SU-DHL-6 (cell line): ENCODE measurements around the gene TENT4A.

Experiments
- H2AFZ ChIP-seq: fragments of 200-600 bp; sonication (generic); 2 replicates; pipeline ENCODE4 v1.6.1; 2014; ENCODE audit warnings: low read depth, mild to moderate bottlenecking, moderate library complexity, mixed read lengths, antibody characterized with exemption, low read length; ENCODE audit not compliant: severe bottlenecking
- H3F3A ChIP-seq: fragments of 200-600 bp; shearing (Covaris generic); 2 replicates; pipeline ENCODE4 v1.6.0; 2016; ENCODE audit warnings: antibody characterized with exemption, mild to moderate bottlenecking; ENCODE audit not compliant: insufficient read depth
- H3K27ac ChIP-seq: fragments of 200-600 bp; sonication (generic); 2 replicates; pipeline ENCODE4 v1.5.1; 2016; ENCODE audit warnings: low read depth, mild to moderate bottlenecking, low read length, moderate library complexity, mixed read lengths
- H3K27me3 ChIP-seq: fragments of 200-600 bp; sonication (generic), shearing (Covaris generic); 2 replicates; pipeline ENCODE4 v1.6.0; 2014; ENCODE audit warnings: mild to moderate bottlenecking, low read length
- H3K36me3 ChIP-seq: fragments of 200-600 bp; sonication (generic); 2 replicates; pipeline ENCODE4 v1.6.1; 2014; ENCODE audit warnings: mild to moderate bottlenecking, low read length, mixed read lengths
- H3K4me2 ChIP-seq: fragments of 300-600, 200-600 bp; shearing (Covaris generic), sonication (generic); 2 replicates; pipeline ENCODE4 v1.6.0; 2014; ENCODE audit warnings: low read length, low read depth, mild to moderate bottlenecking; ENCODE audit not compliant: poor library complexity, severe bottlenecking
- H3K4me3 ChIP-seq: fragments of 200-600 bp; sonication (generic); 2 replicates; pipeline ENCODE4 v1.5.1; 2014; ENCODE audit warnings: antibody characterized with exemption, low read length, mild to moderate bottlenecking, mixed read lengths; ENCODE audit not compliant: insufficient read depth, poor library complexity, severe bottlenecking
- H3K79me2 ChIP-seq: fragments of 200-600 bp; sonication (generic); 2 replicates; pipeline ENCODE4 v1.6.1; 2014; ENCODE audit warnings: mild to moderate bottlenecking, low read length, moderate library complexity; ENCODE audit not compliant: insufficient read depth
- H3K9ac ChIP-seq: fragments of 200-600 bp; sonication (generic); 2 replicates; pipeline ENCODE4 v1.7.0; 2014; ENCODE audit warnings: mild to moderate bottlenecking, low read length
- H3K9me2 ChIP-seq: fragments of 200-600 bp; sonication (generic); replicated peaks from 2 replicates; pipeline ENCODE4 v1.6.1; 2014; ENCODE audit warnings: low read length; ENCODE audit not compliant: insufficient read depth
- H3K9me3 ChIP-seq: fragments of 200-600 bp; sonication (generic); 2 replicates; pipeline ENCODE4 v1.6.1; 2014; ENCODE audit warnings: low read length, mixed read lengths; ENCODE audit not compliant: insufficient read depth
- H4K20me1 ChIP-seq: fragments of 200-600 bp; sonication (generic); 2 replicates; pipeline ENCODE4 v1.6.1; 2014; ENCODE audit warnings: low read depth, mild to moderate bottlenecking, antibody characterized with exemption, low read length, moderate library complexity, mixed read lengths
- CTCF ChIP-seq: fragments of 200-600 bp; sonication (generic); IDR thresholded peaks from one replicate; pipeline ENCODE4 v1.5.1; 2017; ENCODE audit warnings: antibody characterized with exemption, mild to moderate bottlenecking, low read length, moderate library complexity; ENCODE audit not compliant: insufficient read depth, poor library complexity, severe bottlenecking
- EZH2phosphoT487 ChIP-seq: fragments of 200-600 bp; sonication (generic), shearing (Covaris generic); conservative IDR thresholded peaks from 2 replicates; pipeline ENCODE4 v1.6.1; 2018; ENCODE audit warnings: mild to moderate bottlenecking, antibody characterized with exemption, low read length, moderate library complexity, mixed read lengths

Gene TENT4A

GRCh38 chr5:6728795-6729183 is 15.6 kb downstream of the TENT4A start:
- Histone ChIP-seq H3F3A (peaks cover 20% of the 10 kb centered on the region), H3K36me3 (no peaks in the 10 kb centered on the region), H3K79me2 (peaks cover 97% of the 10 kb centered on the region), H3K27ac (peak overlapping the region; percentile 93), H3K9me2 (no peaks in the 10 kb centered on the region), H4K20me1 (0 out of 2 replicates have a peak, but pooled peaks cover 3% of the 10 kb centered on the region), H3K9me3 (no peaks in the 10 kb centered on the region), H3K4me3 (no peak overlapping the region), H2AFZ (no peak overlapping the region), H3K9ac (peak overlapping the region; percentile 62), H3K4me2 (peak overlapping the region; percentile 74), H3K27me3 (no peaks in the 10 kb centered on the region)
- TF ChIP-seq CTCF (no peak), EZH2phosphoT487 (no peak)

- peak overlapping the region; percentile 74 for H3K4me2 ChIP-seq
- no peak overlapping the region for H3K4me3 ChIP-seq
- peaks cover 20% of the 10 kb centered on the region for H3F3A ChIP-seq
- no peak overlapping the region for H2AFZ ChIP-seq
- no peak for TF ChIP-seq EZH2phosphoT487
- no peak for TF ChIP-seq CTCF
- H3K9me2 ChIP-seq, result no peaks in the 10 kb centered on the region
- 0 out of 2 replicates have a peak, but pooled peaks cover 3% of the 10 kb centered on the region for H4K20me1 ChIP-seq
- peak overlapping the region; percentile 62 for H3K9ac ChIP-seq
- H3K36me3 ChIP-seq, result no peaks in the 10 kb centered on the region
- peaks cover 97% of the 10 kb centered on the region for H3K79me2 ChIP-seq
- H3K27me3 ChIP-seq, result no peaks in the 10 kb centered on the region
- H3K9me3 ChIP-seq, result no peaks in the 10 kb centered on the region
- H3K27ac ChIP-seq, result peak overlapping the region; percentile 93
Observed at GRCh38 chr5:6729386-6730310, 16.4 kb downstream of the TENT4A start.

- Histone ChIP-seq H3K36me3 (no peaks in the 10 kb centered on the region), H3K4me3 (no peak overlapping the region), H3K9ac (no peak overlapping the region), H3F3A (peaks cover 18% of the 10 kb centered on the region), H4K20me1 (0 out of 2 replicates have a peak, but pooled peaks cover 3% of the 10 kb centered on the region), H3K27ac (no peak overlapping the region), H2AFZ (no peak overlapping the region), H3K9me3 (no peaks in the 10 kb centered on the region), H3K4me2 (no peak overlapping the region), H3K79me2 (peaks cover 100% of the 10 kb centered on the region), H3K9me2 (no peaks in the 10 kb centered on the region), H3K27me3 (no peaks in the 10 kb centered on the region)
- no peak for TF ChIP-seq EZH2phosphoT487
- TF ChIP-seq CTCF, result no peak
Observed at GRCh38 chr5:6730407-6730806, 17.2 kb downstream of the TENT4A start.
